ENCODE measurements around the gene FRYL. TPM values are rescaled to one million over a fixed set of nuclear protein-coding genes. Genes with fewer than 3 reads are reported as not detected.

The FRYL gene
- total RNA-seq, 1 experiment from 2014 or later = 29.9 TPM

DNA sequence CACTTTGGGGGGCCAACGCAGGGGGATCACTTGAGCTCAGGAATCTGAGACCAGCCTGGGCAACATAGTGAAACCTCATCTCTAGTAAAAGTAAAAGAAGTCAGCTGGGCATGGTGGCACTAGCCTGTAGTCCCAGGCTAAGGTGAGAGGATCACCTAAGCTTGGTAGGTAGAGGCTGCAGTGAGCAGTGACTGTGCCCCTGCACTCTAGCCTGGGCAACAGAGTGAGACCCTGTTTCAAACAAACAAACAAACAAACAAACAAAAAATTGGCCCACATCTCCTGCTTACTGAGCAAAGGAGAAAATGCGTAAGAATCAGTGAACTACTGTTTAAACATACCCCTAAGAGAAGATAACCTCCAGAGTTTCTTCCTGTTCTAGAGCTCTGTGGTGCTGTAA, 85.3 kb downstream of the FRYL start:
- Histone ChIP-seq H4K20me1 (ENCODE audit: low read length) (no peaks in the 10 kb centered on the region), H3F3A (ENCODE audit: low read length, unreplicated experiment) (no peaks in the 10 kb centered on the region), H3K9me3 (ENCODE audit: low read length) (no peaks in the 10 kb centered on the region), H2AFZ (ENCODE audit: low read length) (no peak overlapping the region), H3K27me3 (ENCODE audit: low read length) (no peaks in the 10 kb centered on the region), H3K27ac (ENCODE audit: low read length) (no peak overlapping the region), H3K79me2 (ENCODE audit: low read length) (peaks cover 87% of the 10 kb centered on the region), H3K4me1 (ENCODE audit: insufficient read depth, low read length) (peaks cover 26% of the 10 kb centered on the region), H3K9ac (ENCODE audit: low read length) (no peak overlapping the region), H3K9me2 (replicated peaks; ENCODE audit: low read length) (no peaks in the 10 kb centered on the region), H3K36me3 (ENCODE audit: low read depth, low read length) (no peaks in the 10 kb centered on the region), H3K4me3 (ENCODE audit: low read length) (no peak overlapping the region), H3K4me2 (ENCODE audit: low read length) (no peak overlapping the region)
- no peak for DNase-seq
- POLR2A ChIA-PET (ENCODE audit: unreplicated experiment) = no interaction called here
- no peak for ATAC-seq
- TF ChIP-seq CTCF (conservative IDR thresholded peaks at IDR 0.05; ENCODE audit: low read depth, low read length) = no peak
- no peak for TF ChIP-seq EZH2 (IDR thresholded peaks at IDR 0.05; ENCODE audit: low read length, unreplicated experiment)
- TF ChIP-seq EZH2phosphoT487 (IDR thresholded peaks at IDR 0.05; ENCODE audit: borderline replicate concordance, low read length) = no peak
- intact Hi-C loops (cut with micrococcal nuclease) = no loop called here
- CTCF ChIA-PET = interaction anchor here (0.6 kb wide), 1 partner anchor 152 kb away, joined by 3 read pairs; no protein-coding TSS in a partner anchor
- BruUV-seq (replicated peaks) = no TSS peak

DNA sequence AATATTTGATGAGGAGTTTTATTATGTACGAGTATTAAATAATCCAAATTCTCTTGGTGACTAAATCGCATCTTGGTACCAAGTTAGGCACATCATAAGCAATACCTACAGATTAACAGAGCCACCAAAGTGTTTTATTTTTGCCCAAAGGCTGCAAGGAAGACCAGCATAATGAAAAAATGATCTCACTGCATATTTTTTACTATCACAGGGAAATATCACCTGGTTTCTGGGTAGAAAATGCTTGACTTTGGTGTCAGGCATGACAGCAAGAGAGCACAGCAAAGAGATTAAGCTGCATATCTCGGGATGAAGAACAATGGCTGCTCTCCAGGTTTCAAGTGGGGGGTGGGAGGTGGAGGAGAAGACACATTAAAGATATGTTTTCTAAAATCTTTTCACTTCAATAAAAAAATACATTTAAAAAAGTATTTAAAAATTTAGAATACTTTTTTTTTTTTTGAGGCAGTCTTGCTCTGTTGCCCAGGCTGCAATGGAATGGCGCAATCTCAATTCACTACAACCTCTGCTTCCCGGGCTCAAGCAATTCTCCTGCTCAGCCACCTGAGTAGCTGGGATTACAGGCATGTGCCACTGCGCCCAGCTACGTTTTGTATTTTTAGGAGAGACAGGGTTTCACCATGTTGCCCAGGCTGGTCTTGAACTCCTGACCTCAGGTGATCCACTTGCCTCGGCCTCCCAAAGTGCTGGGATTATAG, 86.1 kb downstream of the FRYL start:
- Histone ChIP-seq H3F3A (ENCODE audit: low read length, unreplicated experiment) (no peaks in the 10 kb centered on the region), H3K4me3 (ENCODE audit: low read length) (no peak overlapping the region), H3K27ac (ENCODE audit: low read length) (no peak overlapping the region), H3K79me2 (ENCODE audit: low read length) (peaks cover 86% of the 10 kb centered on the region), H3K9ac (ENCODE audit: low read length) (no peak overlapping the region), H3K36me3 (ENCODE audit: low read depth, low read length) (no peaks in the 10 kb centered on the region), H3K4me1 (ENCODE audit: insufficient read depth, low read length) (peaks cover 19% of the 10 kb centered on the region), H3K9me2 (replicated peaks; ENCODE audit: low read length) (no peaks in the 10 kb centered on the region), H3K9me3 (ENCODE audit: low read length) (no peaks in the 10 kb centered on the region), H3K27me3 (ENCODE audit: low read length) (no peaks in the 10 kb centered on the region), H2AFZ (ENCODE audit: low read length) (no peak overlapping the region), H3K4me2 (ENCODE audit: low read length) (no peak overlapping the region), H4K20me1 (ENCODE audit: low read length) (no peaks in the 10 kb centered on the region)
- ATAC-seq = no peak
- no TSS peak for BruUV-seq (replicated peaks)
- TF ChIP-seq CTCF (conservative IDR thresholded peaks at IDR 0.05; ENCODE audit: low read depth, low read length) = no peak
- TF ChIP-seq EZH2phosphoT487 (IDR thresholded peaks at IDR 0.05; ENCODE audit: borderline replicate concordance, low read length) = no peak
- TF ChIP-seq EZH2 (IDR thresholded peaks at IDR 0.05; ENCODE audit: low read length, unreplicated experiment) = no peak
- intact Hi-C loops (cut with micrococcal nuclease) = no loop called here
- DNase-seq = no peak
- POLR2A ChIA-PET (ENCODE audit: unreplicated experiment) = no interaction called here
- CTCF ChIA-PET = no interaction called here

GRCh38 chr4:48692897-48693296, 87.2 kb downstream of the FRYL start:
- POLR2A ChIA-PET (ENCODE audit: unreplicated experiment) = no interaction called here
- TF ChIP-seq EZH2phosphoT487 (IDR thresholded peaks at IDR 0.05; ENCODE audit: borderline replicate concordance, low read length) = no peak
- no peak for TF ChIP-seq EZH2 (IDR thresholded peaks at IDR 0.05; ENCODE audit: low read length, unreplicated experiment)
- TF ChIP-seq CTCF (conservative IDR thresholded peaks at IDR 0.05; ENCODE audit: low read depth, low read length) = no peak
- Histone ChIP-seq H3K9ac (ENCODE audit: low read length) (no peak overlapping the region), H2AFZ (ENCODE audit: low read length) (no peak overlapping the region), H4K20me1 (ENCODE audit: low read length) (no peaks in the 10 kb centered on the region), H3K27me3 (ENCODE audit: low read length) (no peaks in the 10 kb centered on the region), H3F3A (ENCODE audit: low read length, unreplicated experiment) (no peaks in the 10 kb centered on the region), H3K4me2 (ENCODE audit: low read length) (no peak overlapping the region), H3K4me1 (ENCODE audit: insufficient read depth, low read length) (peaks cover 8% of the 10 kb centered on the region), H3K36me3 (ENCODE audit: low read depth, low read length) (no peaks in the 10 kb centered on the region), H3K79me2 (ENCODE audit: low read length) (peaks cover 77% of the 10 kb centered on the region), H3K9me3 (ENCODE audit: low read length) (no peaks in the 10 kb centered on the region), H3K4me3 (ENCODE audit: low read length) (no peak overlapping the region), H3K9me2 (replicated peaks; ENCODE audit: low read length) (no peaks in the 10 kb centered on the region), H3K27ac (ENCODE audit: low read length) (no peak overlapping the region)
- ATAC-seq (no peak), DNase-seq (no peak)
- BruUV-seq (replicated peaks) = no TSS peak
- CTCF ChIA-PET = no interaction called here
- intact Hi-C loops (cut with micrococcal nuclease) = no loop called here

Measured in PC-3 (cell line).